WTC11 (cell line): ENCODE results near the gene NTMT1.

Source experiments
- ZNF138 ChIP-seq: sonication (generic); formaldehyde crosslinking; conservative IDR thresholded peaks from 2 replicates; pipeline ENCODE4 v1.8.1; 2022; ENCODE audit warnings: mild to moderate bottlenecking, moderate library complexity, missing genetic modification reagents
- ZNF263 ChIP-seq: sonication (generic); formaldehyde crosslinking; IDR thresholded peaks from 2 replicates; pipeline ENCODE4 v1.8.1; 2022; ENCODE audit warnings: low read depth, mild to moderate bottlenecking, moderate library complexity, missing genetic modification reagents
- TF ChIP-seq, protein P1 (sequence below): sonication (generic); formaldehyde crosslinking; IDR thresholded peaks from 2 replicates; pipeline ENCODE4 v1.8.0; 2022; ENCODE audit warnings: mild to moderate bottlenecking, missing genetic modification reagents
- TF ChIP-seq, protein P2 (sequence below): sonication (generic); formaldehyde crosslinking; IDR thresholded peaks from 2 replicates; pipeline ENCODE4 v1.8.1; 2023; ENCODE audit warnings: mild to moderate bottlenecking, missing genetic modification reagents, moderate library complexity

- TF ChIP-seq, protein P1, sequence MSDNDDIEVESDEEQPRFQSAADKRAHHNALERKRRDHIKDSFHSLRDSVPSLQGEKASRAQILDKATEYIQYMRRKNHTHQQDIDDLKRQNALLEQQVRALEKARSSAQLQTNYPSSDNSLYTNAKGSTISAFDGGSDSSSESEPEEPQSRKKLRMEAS, result no peak
- TF ChIP-seq ZNF138 (CRISPR knock-in tag) (no peak), ZNF263 (no peak)
- TF ChIP-seq, protein P2, sequence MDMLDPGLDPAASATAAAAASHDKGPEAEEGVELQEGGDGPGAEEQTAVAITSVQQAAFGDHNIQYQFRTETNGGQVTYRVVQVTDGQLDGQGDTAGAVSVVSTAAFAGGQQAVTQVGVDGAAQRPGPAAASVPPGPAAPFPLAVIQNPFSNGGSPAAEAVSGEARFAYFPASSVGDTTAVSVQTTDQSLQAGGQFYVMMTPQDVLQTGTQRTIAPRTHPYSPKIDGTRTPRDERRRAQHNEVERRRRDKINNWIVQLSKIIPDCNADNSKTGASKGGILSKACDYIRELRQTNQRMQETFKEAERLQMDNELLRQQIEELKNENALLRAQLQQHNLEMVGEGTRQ (CRISPR knock-in tag), result no peak
These were observed 28.0 kb downstream of the NTMT1 start for GRCh38 chr9:129653823-129654553.
